ENCODE measurements around the gene TMEM44.
A peak's percentile ranks its signal among the peaks of the same experiment; 100 is the strongest.

TMEM44 gene

GRCh38 chr3:194586836-194587235 lies 46.4 kb downstream of the TMEM44 start:
- no peak for TF ChIP-seq CTCF (IDR thresholded peaks at IDR 0.05; ENCODE audit: low read depth, low read length, missing control alignments)
- H3K4me3 ChIP-seq (replicated peaks; ENCODE audit: low read depth, low read length): no peak overlapping the region
- DNase-seq (ENCODE audit: extremely low read depth, low read depth): no peak

- TF ChIP-seq CTCF (IDR thresholded peaks at IDR 0.05; ENCODE audit: low read depth, low read length, missing control alignments): no peak
- no peak overlapping the region for H3K4me3 ChIP-seq (replicated peaks; ENCODE audit: low read depth, low read length)
- no peak for DNase-seq (ENCODE audit: extremely low read depth, low read depth)
Observed at GRCh38 chr3:194585880-194586281, 47.3 kb downstream of the TMEM44 start.

GRCh38 chr3:194584866-194585265 lies 48.4 kb downstream of the TMEM44 start:
- H3K4me3 ChIP-seq (replicated peaks; ENCODE audit: low read depth, low read length): peak overlapping the region; percentile 95; the same call in 1 of the 2 replicates
- DNase-seq (ENCODE audit: extremely low read depth, low read depth): no peak
- no peak for TF ChIP-seq CTCF (IDR thresholded peaks at IDR 0.05; ENCODE audit: low read depth, low read length, missing control alignments)

GRCh38 chr3:194584320-194584776 lies 48.9 kb downstream of the TMEM44 start:
- no peak for TF ChIP-seq CTCF (IDR thresholded peaks at IDR 0.05; ENCODE audit: low read depth, low read length, missing control alignments)
- peak overlapping the region; percentile 95 for H3K4me3 ChIP-seq (replicated peaks; ENCODE audit: low read depth, low read length)
- DNase-seq (ENCODE audit: extremely low read depth, low read depth): no peak

GRCh38 chr3:194582196-194582905 lies 50.9 kb downstream of the TMEM44 start:
- TF ChIP-seq CTCF (IDR thresholded peaks at IDR 0.05; ENCODE audit: low read depth, low read length, missing control alignments): no peak
- no peak overlapping the region for H3K4me3 ChIP-seq (replicated peaks; ENCODE audit: low read depth, low read length)
- DNase-seq (ENCODE audit: extremely low read depth, low read depth): no peak

GRCh38 chr3:194579091-194579606 lies 54.1 kb downstream of the TMEM44 start:
- TF ChIP-seq CTCF (IDR thresholded peaks at IDR 0.05; ENCODE audit: low read depth, low read length, missing control alignments): no peak
- H3K4me3 ChIP-seq (replicated peaks; ENCODE audit: low read depth, low read length): no peak overlapping the region
- DNase-seq (ENCODE audit: extremely low read depth, low read depth): no peak

All from HFF-Myc (cell line).